ENCODE data around the gene CIT. TPM values are rescaled to one million over a fixed set of nuclear protein-coding genes. Genes with fewer than 3 reads are reported as not detected.

Gene CIT
- total and polyA plus RNA-seq, 4 donors = 0.31 to 24.7 (median 1.8) TPM

DNA sequence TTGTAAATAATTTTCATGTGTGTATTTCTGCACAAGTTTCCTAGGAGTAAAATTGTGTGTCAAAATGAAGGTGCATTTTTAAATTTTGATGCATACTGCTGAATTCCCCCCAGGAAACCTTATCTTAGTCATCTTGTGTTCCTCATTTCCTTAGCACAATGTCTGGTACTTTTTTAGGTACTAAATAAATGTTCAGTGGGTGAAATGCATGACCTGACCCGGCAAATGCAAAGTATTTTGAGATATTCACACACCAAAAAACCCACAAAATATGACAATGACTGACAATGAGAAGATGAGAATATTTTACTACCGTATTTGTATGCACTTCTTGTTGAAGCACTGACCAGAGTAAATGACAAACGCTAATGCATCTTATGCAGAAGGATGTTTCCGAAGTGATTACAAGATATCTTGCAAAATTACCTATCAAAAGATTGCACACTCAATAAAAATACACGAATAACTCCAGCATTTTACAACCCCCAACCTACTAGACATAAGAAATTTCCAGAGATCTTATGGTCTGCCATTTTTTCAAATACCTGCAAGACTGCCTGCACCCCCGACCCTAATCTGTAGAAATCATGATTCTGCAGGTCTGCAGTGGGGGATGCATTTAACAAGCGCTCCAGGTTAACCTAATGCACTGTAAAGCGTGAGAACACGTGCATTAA, 210.1 kb downstream of the CIT start:
- TF ChIP-seq HNF4A (conservative IDR thresholded peaks at IDR 0.05) (no peak), FOXA1 (IDR thresholded peaks at IDR 0.05) (no peak)
- DNase-seq (ENCODE audit: low spot score) = no peak
- H3K36me3 ChIP-seq (ENCODE audit: control insufficient read depth in 4 of 4, insufficient read depth in 3 of 4, low read depth in 1 of 4, low read length in 3 of 4) = peaks cover 0 to 6% (median under 1%) of the 10 kb centered on the region in 4 donors
- H3K27me3 ChIP-seq (ENCODE audit: control insufficient read depth in 4 of 4, insufficient read depth in 4 of 4, low read length in 3 of 4) = no peaks in the 10 kb centered on the region
- H3K4me3 ChIP-seq (ENCODE audit: low read depth in 1 of 3, low read length in 3 of 3) = peak overlapping the region in 2 of 3 donors; percentile 39 to 81
- H3K27ac ChIP-seq (ENCODE audit: low read depth in 1 of 2, low read length in 2 of 2) = no peak overlapping the region
- WGBS = 22% methylated on average over 9 of the region's 9 CpGs
- H3K9me3 ChIP-seq (ENCODE audit: control insufficient read depth in 4 of 4, low read length in 3 of 4) = no peaks in the 10 kb centered on the region
- no peak overlapping the region for H3K9ac ChIP-seq (ENCODE audit: low read depth in 1 of 2, low read length in 2 of 2)
- H3K4me1 ChIP-seq (ENCODE audit: control insufficient read depth in 4 of 4, insufficient read depth in 4 of 4, low read length in 3 of 4) = peaks cover 4 to 24% (median 16%) of the 10 kb centered on the region in 4 donors

DNA sequence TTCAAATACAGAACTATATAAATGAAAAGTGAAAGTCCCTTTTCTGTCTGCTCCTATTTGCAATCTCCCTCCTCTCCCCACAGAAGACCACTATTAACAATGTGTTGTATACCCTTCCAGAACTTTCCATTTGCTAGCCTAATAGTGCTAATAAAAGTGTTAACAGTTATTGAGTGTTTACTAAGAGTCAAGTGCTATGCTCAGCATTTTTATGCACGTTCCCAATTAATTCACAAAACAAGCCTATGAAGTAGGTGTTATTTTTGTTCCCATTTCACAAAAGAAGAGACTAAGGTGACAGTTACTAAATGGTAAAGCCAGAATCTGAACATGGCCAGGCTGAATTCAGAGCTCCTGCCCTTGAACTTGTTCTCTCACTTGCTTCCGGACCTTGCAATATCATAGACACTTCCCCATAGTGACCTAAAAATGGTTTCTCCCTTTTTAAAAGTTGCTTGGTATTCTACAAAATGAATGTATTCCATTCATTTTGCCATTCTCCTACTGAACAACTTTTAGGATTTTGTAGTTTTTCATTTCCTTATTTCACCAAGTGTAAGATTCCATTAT, 210.8 kb downstream of the CIT start:
- Histone ChIP-seq H3K36me3 (ENCODE audit: control insufficient read depth in 4 of 4, insufficient read depth in 3 of 4, low read depth in 1 of 4, low read length in 3 of 4) (peaks cover 0 to 2% (median 0%) of the 10 kb centered on the region in 4 donors), H3K9me3 (ENCODE audit: control insufficient read depth in 4 of 4, low read length in 3 of 4) (no peaks in the 10 kb centered on the region), H3K27ac (ENCODE audit: low read depth in 1 of 2, low read length in 2 of 2) (no peak overlapping the region), H3K27me3 (ENCODE audit: control insufficient read depth in 4 of 4, insufficient read depth in 4 of 4, low read length in 3 of 4) (no peaks in the 10 kb centered on the region), H3K4me3 (ENCODE audit: low read depth in 1 of 3, low read length in 3 of 3) (no peak overlapping the region), H3K9ac (ENCODE audit: low read depth in 1 of 2, low read length in 2 of 2) (no peak overlapping the region), H3K4me1 (ENCODE audit: control insufficient read depth in 4 of 4, insufficient read depth in 4 of 4, low read length in 3 of 4) (peaks cover 4 to 24% (median 16%) of the 10 kb centered on the region in 4 donors)
- TF ChIP-seq, protein P1, sequence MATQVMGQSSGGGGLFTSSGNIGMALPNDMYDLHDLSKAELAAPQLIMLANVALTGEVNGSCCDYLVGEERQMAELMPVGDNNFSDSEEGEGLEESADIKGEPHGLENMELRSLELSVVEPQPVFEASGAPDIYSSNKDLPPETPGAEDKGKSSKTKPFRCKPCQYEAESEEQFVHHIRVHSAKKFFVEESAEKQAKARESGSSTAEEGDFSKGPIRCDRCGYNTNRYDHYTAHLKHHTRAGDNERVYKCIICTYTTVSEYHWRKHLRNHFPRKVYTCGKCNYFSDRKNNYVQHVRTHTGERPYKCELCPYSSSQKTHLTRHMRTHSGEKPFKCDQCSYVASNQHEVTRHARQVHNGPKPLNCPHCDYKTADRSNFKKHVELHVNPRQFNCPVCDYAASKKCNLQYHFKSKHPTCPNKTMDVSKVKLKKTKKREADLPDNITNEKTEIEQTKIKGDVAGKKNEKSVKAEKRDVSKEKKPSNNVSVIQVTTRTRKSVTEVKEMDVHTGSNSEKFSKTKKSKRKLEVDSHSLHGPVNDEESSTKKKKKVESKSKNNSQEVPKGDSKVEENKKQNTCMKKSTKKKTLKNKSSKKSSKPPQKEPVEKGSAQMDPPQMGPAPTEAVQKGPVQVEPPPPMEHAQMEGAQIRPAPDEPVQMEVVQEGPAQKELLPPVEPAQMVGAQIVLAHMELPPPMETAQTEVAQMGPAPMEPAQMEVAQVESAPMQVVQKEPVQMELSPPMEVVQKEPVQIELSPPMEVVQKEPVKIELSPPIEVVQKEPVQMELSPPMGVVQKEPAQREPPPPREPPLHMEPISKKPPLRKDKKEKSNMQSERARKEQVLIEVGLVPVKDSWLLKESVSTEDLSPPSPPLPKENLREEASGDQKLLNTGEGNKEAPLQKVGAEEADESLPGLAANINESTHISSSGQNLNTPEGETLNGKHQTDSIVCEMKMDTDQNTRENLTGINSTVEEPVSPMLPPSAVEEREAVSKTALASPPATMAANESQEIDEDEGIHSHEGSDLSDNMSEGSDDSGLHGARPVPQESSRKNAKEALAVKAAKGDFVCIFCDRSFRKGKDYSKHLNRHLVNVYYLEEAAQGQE (IDR thresholded peaks at IDR 0.05) = no peak
- no peak for TF ChIP-seq YY1 (IDR thresholded peaks at IDR 0.05)
- WGBS = 66% methylated on average over 2 of the region's 2 CpGs
- DNase-seq (ENCODE audit: low spot score) = no peak

DNA sequence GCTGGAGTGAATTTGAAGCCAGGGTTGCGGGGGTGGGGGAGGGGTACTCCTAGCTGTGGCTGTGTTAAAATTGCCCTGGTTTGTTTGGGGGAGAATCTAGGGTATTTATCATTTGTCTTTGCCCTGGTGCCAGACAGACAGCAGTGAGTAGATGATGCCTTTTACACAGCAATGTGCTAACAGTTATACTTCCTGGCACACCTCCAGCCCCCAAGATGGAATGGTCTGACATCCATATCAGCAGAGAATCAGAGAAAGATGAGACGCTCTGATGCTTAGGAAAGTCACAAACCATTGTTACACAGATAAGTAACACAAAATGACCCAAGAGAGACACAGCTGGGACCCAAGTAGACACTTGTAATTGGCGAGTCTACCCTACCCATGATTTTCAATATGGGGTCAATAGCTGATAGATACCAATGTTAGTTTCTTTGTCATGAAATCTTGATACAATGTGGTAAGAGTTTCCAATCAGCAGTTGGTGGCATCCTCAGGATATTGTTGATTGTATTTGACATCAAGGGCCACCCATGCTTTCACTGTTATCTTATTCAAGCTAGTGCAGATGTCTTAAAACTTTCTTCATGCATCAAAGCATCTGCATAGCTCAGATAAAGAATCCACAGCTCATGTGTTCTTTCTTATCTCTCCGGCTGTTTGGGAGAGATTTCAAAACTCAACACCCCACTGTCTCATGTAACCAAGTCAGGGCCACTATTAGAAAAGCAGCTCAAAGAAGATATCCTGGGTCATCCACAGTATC, 211.8 kb downstream of the CIT start:
- Histone ChIP-seq H3K4me1 (ENCODE audit: control insufficient read depth in 4 of 4, insufficient read depth in 4 of 4, low read length in 3 of 4) (peaks cover 4 to 23% (median 16%) of the 10 kb centered on the region in 4 donors), H3K4me3 (ENCODE audit: low read depth in 1 of 3, low read length in 3 of 3) (no peak overlapping the region), H3K9me3 (ENCODE audit: control insufficient read depth in 4 of 4, low read length in 3 of 4) (no peaks in the 10 kb centered on the region), H3K36me3 (ENCODE audit: control insufficient read depth in 4 of 4, insufficient read depth in 3 of 4, low read depth in 1 of 4, low read length in 3 of 4) (no peaks in the 10 kb centered on the region), H3K27ac (ENCODE audit: low read depth in 1 of 2, low read length in 2 of 2) (no peak overlapping the region), H3K9ac (ENCODE audit: low read depth in 1 of 2, low read length in 2 of 2) (no peak overlapping the region), H3K27me3 (ENCODE audit: control insufficient read depth in 4 of 4, insufficient read depth in 4 of 4, low read length in 3 of 4) (no peaks in the 10 kb centered on the region)
- DNase-seq (ENCODE audit: low spot score) = no peak
- 91% methylated on average over 4 of the region's 4 CpGs for WGBS
- no peak for TF ChIP-seq SP1 (IDR thresholded peaks at IDR 0.05)
- no peak for TF ChIP-seq RAD21 (IDR thresholded peaks at IDR 0.05)
- TF ChIP-seq YY1 (IDR thresholded peaks at IDR 0.05) = no peak
- no peak for TF ChIP-seq JUND (IDR thresholded peaks at IDR 0.05)
- TF ChIP-seq, protein P1 (IDR thresholded peaks at IDR 0.05) = no peak
- TF ChIP-seq FOXA2 (IDR thresholded peaks at IDR 0.05) = no peak
- TF ChIP-seq, protein P2, sequence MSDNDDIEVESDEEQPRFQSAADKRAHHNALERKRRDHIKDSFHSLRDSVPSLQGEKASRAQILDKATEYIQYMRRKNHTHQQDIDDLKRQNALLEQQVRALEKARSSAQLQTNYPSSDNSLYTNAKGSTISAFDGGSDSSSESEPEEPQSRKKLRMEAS (IDR thresholded peaks at IDR 0.05) = no peak
- TF ChIP-seq, protein P3, sequence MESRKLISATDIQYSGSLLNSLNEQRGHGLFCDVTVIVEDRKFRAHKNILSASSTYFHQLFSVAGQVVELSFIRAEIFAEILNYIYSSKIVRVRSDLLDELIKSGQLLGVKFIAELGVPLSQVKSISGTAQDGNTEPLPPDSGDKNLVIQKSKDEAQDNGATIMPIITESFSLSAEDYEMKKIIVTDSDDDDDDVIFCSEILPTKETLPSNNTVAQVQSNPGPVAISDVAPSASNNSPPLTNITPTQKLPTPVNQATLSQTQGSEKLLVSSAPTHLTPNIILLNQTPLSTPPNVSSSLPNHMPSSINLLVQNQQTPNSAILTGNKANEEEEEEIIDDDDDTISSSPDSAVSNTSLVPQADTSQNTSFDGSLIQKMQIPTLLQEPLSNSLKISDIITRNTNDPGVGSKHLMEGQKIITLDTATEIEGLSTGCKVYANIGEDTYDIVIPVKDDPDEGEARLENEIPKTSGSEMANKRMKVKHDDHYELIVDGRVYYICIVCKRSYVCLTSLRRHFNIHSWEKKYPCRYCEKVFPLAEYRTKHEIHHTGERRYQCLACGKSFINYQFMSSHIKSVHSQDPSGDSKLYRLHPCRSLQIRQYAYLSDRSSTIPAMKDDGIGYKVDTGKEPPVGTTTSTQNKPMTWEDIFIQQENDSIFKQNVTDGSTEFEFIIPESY (IDR thresholded peaks at IDR 0.05) = no peak
- no peak for TF ChIP-seq FOXA1 (IDR thresholded peaks at IDR 0.05)
- TF ChIP-seq TAF1 (conservative IDR thresholded peaks at IDR 0.05) = no peak
- TF ChIP-seq, protein P4, sequence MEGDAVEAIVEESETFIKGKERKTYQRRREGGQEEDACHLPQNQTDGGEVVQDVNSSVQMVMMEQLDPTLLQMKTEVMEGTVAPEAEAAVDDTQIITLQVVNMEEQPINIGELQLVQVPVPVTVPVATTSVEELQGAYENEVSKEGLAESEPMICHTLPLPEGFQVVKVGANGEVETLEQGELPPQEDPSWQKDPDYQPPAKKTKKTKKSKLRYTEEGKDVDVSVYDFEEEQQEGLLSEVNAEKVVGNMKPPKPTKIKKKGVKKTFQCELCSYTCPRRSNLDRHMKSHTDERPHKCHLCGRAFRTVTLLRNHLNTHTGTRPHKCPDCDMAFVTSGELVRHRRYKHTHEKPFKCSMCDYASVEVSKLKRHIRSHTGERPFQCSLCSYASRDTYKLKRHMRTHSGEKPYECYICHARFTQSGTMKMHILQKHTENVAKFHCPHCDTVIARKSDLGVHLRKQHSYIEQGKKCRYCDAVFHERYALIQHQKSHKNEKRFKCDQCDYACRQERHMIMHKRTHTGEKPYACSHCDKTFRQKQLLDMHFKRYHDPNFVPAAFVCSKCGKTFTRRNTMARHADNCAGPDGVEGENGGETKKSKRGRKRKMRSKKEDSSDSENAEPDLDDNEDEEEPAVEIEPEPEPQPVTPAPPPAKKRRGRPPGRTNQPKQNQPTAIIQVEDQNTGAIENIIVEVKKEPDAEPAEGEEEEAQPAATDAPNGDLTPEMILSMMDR (IDR thresholded peaks at IDR 0.05; ENCODE audit: low read depth, low read length, missing input control) = no peak
- no peak for TF ChIP-seq GABPA (IDR thresholded peaks at IDR 0.05 in 1 of 2, conservative IDR thresholded peaks at IDR 0.05 in 1 of 2)
